ENCODE data around the gene SNIP1.

DNA sequence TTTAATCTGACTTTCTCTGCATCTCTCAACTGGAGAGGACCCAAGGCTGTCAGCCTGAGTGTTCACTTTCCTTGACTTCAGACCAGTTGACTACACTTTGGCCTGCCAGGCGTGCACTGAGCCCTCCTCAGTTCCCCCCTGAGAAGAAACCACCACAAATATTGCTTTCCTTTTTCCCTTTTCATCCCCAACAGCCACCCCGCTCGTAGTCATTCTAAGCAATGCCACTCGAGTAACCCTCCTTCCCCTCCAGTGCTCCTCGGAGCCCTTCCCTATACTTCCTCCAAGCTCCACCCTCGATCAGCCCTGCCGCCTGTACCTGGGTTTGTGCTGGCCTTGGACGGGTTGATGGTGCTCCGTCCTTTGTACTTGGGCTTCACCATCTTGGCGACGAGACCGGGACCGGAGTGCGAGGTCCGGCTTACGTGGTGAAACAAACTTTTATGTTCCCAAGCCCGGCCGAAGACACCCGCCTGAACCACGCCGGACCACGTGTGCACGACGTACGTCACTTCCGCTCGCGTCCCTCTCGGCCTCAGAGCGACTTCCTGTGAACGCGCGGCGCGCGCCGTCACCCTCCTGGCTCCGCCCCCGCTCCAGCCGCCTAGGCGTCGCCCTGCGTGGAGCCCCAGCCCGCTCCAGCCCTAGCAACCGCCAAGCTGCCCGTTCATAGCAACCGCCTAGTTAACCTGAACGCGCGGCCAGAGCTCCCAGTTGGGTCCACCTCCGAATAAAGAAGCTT lies 41.5 kb upstream of the SNIP1 start, which contains the start of gene GNL2:
- TF ChIP-seq POLR2AphosphoS5 (IDR thresholded peaks at IDR 0.05; ENCODE audit: low read depth, low read length) (peak; percentile 79), FOXP2 (optimal IDR thresholded peaks at IDR 0.05; ENCODE audit: borderline replicate concordance, extremely low read depth, extremely low read length, insufficient read depth) (peak; percentile 91)

Measured in PFSK-1 (cell line).